Left lobe of liver (tissue), 2 donors: Measurements from ENCODE around the gene AKT3. TPM values are rescaled to one million over a fixed set of nuclear protein-coding genes. Genes with fewer than 3 reads are reported as not detected.
"Not testable (repeated sequence)": the region's sequence is repeated elsewhere in the genome, so short reads cannot be mapped to it uniquely, and the experiment has no call there.

Experiments
- ATAC-seq: fragments of 200-7000 bp; cut with Tn5 transposase; one replicate; pipeline ENCODE4 v1.9.1; 2020; ENCODE audit warnings: mild to moderate bottlenecking, moderate library complexity
- DNase-seq: peaks from one replicate; pipeline ENCODE4 v3.0.0-alpha.2; 2020; ENCODE audit warnings: low spot score
- total RNA-seq: library from RNA; stranded (reverse); gene quantifications from one replicate; pipeline ENCODE4 v1.2.1, GENCODE V29; 2021
- donor health status: DM: no; HTN: no; CAD: no; lungs with moderate emphysema.
- donor health status: DM: no; HTN: yes; CAD: no.

Gene AKT3
- total RNA-seq, 1 donor from 2014 or later: 7.5 TPM

DNA sequence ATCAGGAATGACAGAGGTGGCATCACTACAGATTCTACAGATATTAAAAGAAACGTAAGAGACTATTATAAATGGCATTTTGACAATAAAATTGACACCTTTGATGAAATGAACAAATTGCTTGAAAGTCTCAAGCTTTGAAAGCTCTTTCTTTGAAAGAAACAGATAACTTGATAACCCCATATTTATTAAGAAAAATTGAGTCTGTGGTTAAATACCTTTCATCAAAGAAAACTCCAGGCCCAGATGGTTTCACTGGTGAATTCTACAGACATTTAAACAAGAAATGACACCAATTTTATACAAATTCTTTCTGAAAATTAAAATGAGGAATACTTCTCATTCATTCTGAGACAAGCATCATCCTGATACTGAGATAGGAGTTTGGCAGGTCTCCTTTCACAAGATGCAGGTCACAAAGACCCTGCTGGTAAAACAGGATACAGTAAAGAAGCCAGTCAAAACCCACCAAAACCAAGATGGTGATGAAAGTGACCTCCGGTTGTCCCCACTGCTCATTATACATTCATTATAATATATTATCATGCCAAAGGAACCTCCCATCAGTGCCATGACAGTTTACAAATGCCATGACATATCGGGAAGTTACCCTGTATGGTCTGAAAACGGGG, 210.9 kb downstream of the AKT3 start:
- ATAC-seq (no peak), DNase-seq (no peak)

GRCh38 chr1:243638186-243638585, 211.9 kb downstream of the AKT3 start:
- no peak for DNase-seq
- peak; percentile 13 for ATAC-seq

GRCh38 chr1:243628476-243628907, 221.6 kb downstream of the AKT3 start:
- DNase-seq (no peak), ATAC-seq (no peak)

DNA sequence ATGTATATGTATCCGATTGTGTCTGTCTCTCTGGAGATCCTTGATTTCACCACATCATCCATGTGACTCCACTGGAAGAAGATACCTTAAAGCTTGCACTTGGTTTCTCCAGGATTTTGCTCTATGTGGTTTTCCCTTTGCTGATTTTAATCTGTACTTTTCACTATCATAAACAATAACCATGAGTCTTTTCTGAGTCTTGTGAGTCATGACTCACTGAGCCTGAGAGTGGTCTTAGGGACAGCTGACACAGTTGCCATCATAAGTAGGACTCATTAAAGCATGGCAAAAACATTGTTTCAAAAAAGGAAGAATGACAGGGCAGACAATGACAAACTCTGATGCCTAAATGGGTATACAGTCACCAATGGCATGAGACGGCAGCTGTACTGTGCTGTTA, 226.2 kb downstream of the AKT3 start:
- no peak for DNase-seq
- no peak for ATAC-seq

DNA sequence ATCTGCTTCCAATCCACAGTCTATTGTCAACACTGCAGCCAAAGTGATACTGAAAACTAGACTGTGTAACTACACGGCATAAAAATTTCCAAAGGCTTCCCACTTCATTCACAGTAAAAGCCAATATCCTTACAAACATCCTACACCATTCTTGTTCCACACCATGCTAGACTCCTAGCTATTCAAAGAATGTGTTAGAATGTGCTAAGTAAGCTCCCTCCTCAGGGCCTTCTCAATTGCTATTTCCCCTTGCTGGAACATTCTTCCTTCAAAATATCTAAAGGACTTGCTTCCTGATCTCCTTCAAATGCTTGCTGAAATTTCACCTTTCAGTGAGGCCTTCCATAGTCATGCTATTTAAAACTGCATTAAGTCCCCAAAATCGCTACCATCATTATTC, 228.1 kb downstream of the AKT3 start:
- ATAC-seq (no peak), DNase-seq (no peak)

DNA sequence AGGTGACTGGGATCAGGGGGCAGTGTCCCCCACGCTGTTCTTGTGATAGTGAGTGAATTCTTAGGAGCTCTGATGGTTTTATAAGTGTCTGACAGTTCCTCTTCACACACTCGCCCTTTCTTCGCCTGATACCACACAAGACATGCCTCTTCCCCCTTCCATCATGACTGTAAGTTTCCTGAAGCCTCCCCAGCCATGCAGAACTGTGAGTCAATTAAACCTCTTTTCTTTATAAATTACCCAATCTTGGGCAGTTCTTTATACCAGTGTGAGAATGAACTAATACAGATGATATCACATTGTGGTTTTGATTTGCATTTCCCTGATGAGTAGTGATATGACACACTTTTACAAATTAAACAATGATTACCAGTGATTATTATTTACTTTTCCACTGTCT, 229.9 kb downstream of the AKT3 start:
- ATAC-seq (no peak), DNase-seq (no peak)

DNA sequence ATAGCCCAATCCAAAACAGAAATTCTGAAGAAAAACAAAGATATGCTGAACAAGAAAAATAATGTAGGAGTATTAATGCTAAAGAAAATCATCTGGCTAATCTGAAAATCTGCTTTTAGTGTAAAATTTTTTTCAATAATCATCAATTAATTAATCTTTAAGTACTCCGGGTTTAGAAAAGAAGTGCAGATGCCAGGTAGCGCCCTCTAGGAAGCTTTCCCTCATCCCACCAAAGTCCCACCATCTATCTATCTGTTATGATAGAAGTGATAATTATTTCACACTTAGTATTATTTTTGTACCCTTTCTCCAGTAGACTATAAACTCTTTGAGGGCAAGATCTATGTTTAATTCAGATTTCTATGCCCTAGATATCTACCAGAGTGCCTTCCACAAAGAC, 240.3 kb downstream of the AKT3 start:
- no peak for DNase-seq
- no peak for ATAC-seq

DNA sequence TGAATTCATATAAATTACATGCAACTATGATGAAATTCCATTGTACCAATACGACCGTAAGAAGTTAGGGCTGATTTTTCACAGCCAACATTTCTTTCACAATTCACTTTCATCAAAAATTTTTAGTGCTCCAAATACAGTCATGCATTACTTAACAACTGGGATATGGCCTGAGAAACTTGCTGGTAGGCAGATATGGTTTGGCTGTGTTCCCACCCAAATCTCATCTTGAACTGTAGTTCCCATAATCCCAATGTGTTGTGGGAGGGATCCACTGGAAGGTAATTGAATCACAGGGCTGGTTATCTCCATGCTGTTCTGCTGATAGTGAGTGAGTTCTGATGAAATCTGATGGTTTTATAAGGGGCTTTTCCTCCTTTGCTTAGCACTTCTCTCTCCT, 244.4 kb downstream of the AKT3 start:
- no peak for ATAC-seq
- no peak for DNase-seq

DNA sequence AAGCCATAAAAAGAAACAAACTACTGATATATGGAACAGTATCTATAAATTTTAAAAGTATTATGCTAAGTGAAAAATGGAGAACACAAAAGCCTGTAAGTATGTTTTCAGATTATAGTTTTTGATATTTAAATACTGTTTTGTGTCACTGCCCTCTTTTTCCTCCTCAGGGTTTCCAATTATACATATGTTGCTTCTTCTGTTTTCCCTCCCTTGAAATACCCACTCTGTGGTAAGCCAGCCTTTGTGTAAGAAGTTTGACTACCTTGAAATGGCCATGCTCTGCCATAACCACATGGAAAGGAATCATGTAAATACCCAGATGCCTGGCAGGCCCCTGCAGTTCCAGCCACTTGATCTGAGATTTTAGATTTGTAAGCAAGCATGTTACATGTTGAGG, 248.3 kb downstream of the AKT3 start:
- DNase-seq: no peak

GRCh38 chr1:243598433-243598832, 251.6 kb downstream of the AKT3 start:
- DNase-seq: no peak
- no peak for ATAC-seq

More for the DNA sequence above, 248.3 kb downstream of the AKT3 start:
- ATAC-seq: no peak

- DNase-seq (no peak), ATAC-seq (no peak)
Observed at GRCh38 chr1:243597383-243597782, 252.7 kb downstream of the AKT3 start.

DNA sequence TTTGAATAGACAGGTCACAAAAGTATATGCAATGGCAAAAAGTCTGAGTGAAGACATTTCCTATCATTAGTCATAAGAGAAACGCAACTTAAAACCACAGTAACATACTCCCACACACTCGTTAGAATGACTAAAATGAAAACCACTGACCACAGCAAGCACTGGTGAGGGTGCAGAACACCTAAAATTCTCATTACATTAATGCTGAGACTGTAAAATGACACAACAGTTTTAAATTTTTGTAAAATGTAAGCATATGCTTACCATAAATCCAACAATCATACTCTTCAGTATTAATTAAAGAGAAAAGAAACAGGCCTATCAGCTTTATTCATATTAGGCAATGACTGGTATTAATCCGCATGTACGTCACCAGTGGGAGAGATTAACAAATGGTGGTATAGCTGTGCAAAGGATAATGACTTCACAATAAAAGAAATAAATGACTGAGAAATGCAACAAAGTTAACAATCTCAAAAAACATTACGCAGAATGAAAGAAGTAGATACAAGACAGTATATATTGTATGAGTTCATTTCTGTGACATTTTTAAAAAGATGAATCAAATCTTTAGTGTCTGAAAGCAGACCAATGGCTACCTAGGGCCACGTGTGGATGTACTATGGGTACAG, 253.5 kb downstream of the AKT3 start:
- no peak for DNase-seq

GRCh38 chr1:243595527-243596210, 254.4 kb downstream of the AKT3 start:
- DNase-seq (no peak), ATAC-seq (no peak)

More for the DNA sequence above, 253.5 kb downstream of the AKT3 start:
- ATAC-seq: no peak

GRCh38 chr1:243594455-243594854, 255.6 kb downstream of the AKT3 start:
- ATAC-seq: no peak

DNA sequence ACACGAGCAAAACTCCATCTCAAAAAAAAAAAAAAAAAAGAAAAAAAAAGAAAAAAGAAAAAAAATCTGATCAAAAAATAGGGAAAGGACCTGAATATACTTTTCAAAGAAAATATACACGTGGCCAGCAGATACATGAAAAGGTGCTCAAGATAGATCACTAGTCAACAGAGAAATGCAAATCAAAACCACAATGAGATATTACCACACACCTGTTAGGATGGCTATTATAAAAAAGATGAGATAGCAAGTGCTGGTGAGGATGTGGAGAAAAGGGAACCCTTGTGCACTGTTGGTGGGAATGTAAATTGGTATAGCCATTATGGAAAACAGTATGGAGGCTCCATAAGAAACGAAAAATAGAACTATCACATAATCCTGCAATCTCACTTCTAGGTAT, 260.8 kb downstream of the AKT3 start:
- DNase-seq: not testable (repeated sequence)

More at GRCh38 chr1:243594455-243594854, 255.6 kb downstream of the AKT3 start:
- no peak for DNase-seq

DNA sequence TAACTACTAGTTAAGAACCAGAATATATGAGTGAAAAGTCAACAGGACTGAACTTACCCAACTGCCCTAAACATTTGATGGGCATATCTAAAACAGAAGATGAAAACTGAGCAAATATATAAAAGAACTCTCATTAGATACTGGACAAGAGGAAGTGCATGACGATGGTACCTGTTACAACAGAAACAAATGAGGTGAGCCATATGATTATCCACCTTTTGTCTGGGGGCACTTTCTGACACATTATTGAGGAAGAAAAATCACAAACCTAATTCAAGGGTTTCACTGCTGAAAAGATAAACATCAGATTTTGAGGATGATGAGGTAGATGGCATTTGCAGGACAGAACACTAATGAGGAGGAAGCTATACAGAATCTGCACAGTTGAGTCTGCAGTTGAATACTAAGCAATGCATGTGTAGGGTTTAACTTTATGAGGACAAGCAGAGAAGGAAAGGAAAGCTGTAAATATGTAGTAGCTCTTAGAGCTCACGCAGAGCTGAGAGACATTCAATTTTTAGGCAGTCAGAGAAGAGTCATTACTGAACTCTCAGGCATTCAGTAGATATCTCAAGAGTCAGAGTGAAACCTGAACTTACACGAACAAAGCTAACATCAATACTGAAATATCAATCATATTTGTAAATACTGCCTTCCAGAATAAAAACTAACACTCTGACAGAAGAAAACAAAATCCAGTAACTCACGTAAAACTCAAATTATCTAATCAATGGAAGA, 262.1 kb downstream of the AKT3 start:
- ATAC-seq (no peak), DNase-seq (no peak)

More for the DNA sequence above, 260.8 kb downstream of the AKT3 start:
- ATAC-seq: not testable (repeated sequence)

DNA sequence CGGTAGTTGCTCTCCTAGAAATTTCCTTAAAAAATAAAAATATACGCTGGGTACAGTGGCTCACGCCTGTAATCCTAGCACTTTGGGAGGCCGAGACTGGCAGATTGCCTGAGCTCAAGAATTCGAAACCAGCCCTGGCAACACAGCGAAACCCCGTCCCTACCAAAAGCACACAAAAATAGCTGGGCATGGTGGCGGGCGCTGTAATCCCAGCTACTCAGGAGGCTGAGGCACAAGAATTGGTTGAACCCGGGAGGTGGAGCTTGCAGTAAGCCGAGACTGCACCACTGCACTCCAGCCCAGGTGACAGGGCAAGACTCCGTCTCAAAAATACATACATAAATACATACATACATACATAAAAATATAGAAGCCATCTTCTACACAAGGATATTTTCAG, 262.8 kb downstream of the AKT3 start:
- ATAC-seq: no peak
- DNase-seq: no peak

GRCh38 chr1:243585982-243586381, 264.1 kb downstream of the AKT3 start:
- ATAC-seq (no peak), DNase-seq (no peak)

DNA sequence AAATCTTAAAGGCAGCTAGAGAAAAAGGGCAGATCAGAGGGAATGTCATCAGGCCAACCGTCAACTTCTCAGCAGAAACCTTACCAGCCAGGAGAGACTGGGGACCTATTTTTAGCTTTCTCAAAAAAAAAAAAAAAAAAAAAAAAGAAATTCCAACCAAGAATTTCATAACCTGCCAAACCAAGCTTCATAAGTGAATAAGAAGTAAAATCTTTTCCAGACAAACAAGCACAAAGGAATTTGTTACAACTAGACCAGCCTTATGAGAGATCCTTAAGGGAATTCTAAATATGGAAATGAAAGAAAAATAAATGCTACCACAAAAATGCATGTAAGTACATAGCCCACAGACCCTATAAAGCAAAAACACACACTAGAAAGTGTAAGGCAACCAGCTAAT, 267.7 kb downstream of the AKT3 start:
- DNase-seq: no peak
- ATAC-seq: no peak

- DNase-seq (no peak), ATAC-seq (peak; percentile 19)
Observed at GRCh38 chr1:243580984-243581383, 269.1 kb downstream of the AKT3 start.

DNA sequence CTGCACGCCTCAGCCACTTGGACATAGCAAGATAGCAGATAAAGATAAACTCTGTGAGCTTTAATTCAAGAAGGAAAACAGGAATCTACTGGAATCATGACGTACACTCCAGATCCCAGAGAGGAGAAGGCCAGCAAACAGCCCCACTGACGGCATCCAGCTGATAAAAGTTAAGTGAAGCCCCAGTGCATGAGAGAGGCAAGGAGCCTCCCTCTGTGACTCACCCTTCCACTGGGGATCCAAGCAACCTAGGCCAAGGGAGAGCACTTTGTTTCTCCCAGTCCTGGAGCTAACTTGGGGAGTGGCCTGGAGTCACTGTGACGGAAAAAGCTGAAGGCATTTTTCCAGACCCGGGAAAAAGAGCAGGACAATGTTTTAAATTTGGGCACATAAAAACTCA, 270.0 kb downstream of the AKT3 start:
- ATAC-seq: no peak
- DNase-seq: no peak
